Neural cell (in vitro differentiated cells): ENCODE data around the gene PGAP2. TPM values are rescaled to one million over a fixed set of nuclear protein-coding genes. Genes with fewer than 3 reads are reported as not detected.

ENCODE experiments used
- H2AFZ ChIP-seq: fragments of 200-600, 300-800 bp; sonication (generic), shearing (Covaris generic); 2 replicates; pipeline ENCODE4 v1.6.0; 2014; ENCODE audit warnings: low read depth, mild to moderate bottlenecking, antibody characterized with exemption, low read length, moderate library complexity
- H3F3A ChIP-seq: fragments of 200-600 bp; shearing (Covaris generic); 2 replicates; pipeline ENCODE4 v1.6.1; 2016; ENCODE audit warnings: mild to moderate bottlenecking, moderate library complexity, mixed read lengths, antibody characterized with exemption, low read length; ENCODE audit not compliant: insufficient read depth, poor library complexity, severe bottlenecking
- H3K27ac ChIP-seq: fragments of 200-600, 300-800 bp; sonication (generic), shearing (Covaris generic); 2 replicates; pipeline ENCODE4 v1.5.1; 2014; ENCODE audit warnings: mild to moderate bottlenecking, low read length, moderate library complexity
- H3K27me3 ChIP-seq: fragments of 300-800, 200-600 bp; sonication (generic), shearing (Covaris generic); 2 replicates; pipeline ENCODE4 v1.6.0; 2014; ENCODE audit warnings: mild to moderate bottlenecking, low read depth, low read length, moderate library complexity; ENCODE audit not compliant: insufficient read depth
- H3K36me3 ChIP-seq: fragments of 300-800, 200-600 bp; sonication (generic), shearing (Covaris generic); 2 replicates; pipeline ENCODE4 v1.5.1; 2014; ENCODE audit warnings: mild to moderate bottlenecking, antibody characterized with exemption, low read length, moderate library complexity; ENCODE audit not compliant: insufficient read depth
- H3K4me2 ChIP-seq: fragments of 300-800, 200-600 bp; sonication (generic), shearing (Covaris generic); 2 replicates; pipeline ENCODE4 v1.6.0; 2014; ENCODE audit warnings: mild to moderate bottlenecking, low read length
- H3K4me3 ChIP-seq: fragments of 300-800, 200-600 bp; sonication (generic), shearing (Covaris generic); 2 replicates; pipeline ENCODE4 v1.5.1; 2014; ENCODE audit warnings: mild to moderate bottlenecking, low read length, moderate library complexity
- H3K79me2 ChIP-seq: fragments of 200-600 bp; shearing (Covaris generic); replicated peaks from 2 replicates; pipeline ENCODE4 v1.6.0; 2014; ENCODE audit warnings: mild to moderate bottlenecking, low read length, moderate library complexity; ENCODE audit not compliant: insufficient read depth
- H3K9ac ChIP-seq: fragments of 300-800, 200-600 bp; sonication (generic), shearing (Covaris generic); 2 replicates; pipeline ENCODE4 v1.6.1; 2016; ENCODE audit warnings: mild to moderate bottlenecking, low read length, mixed read lengths
- H3K9me2 ChIP-seq: fragments of 200-600 bp; shearing (Covaris generic); 2 replicates; pipeline ENCODE4 v1.6.1; 2016; ENCODE audit warnings: mild to moderate bottlenecking, low read length, mixed read lengths; ENCODE audit not compliant: insufficient read depth
- H3K9me3 ChIP-seq: fragments of 200-600, 300-800 bp; sonication (generic), shearing (Covaris generic); 2 replicates; pipeline ENCODE4 v1.6.1; 2016; ENCODE audit warnings: mild to moderate bottlenecking, mixed run types, low read length, moderate library complexity, mixed read lengths
- H4K20me1 ChIP-seq: fragments of 200-600 bp; shearing (Covaris generic); 2 replicates; pipeline ENCODE4 v1.6.1; 2016; ENCODE audit warnings: mild to moderate bottlenecking, mixed run types; ENCODE audit not compliant: insufficient read depth
- CTCF ChIP-seq: fragments of 450-650 bp; IDR thresholded peaks from 2 replicates; pipeline ENCODE4 v1.5.1; 2014; ENCODE audit warnings: antibody characterized with exemption, mild to moderate bottlenecking, moderate library complexity; ENCODE audit not compliant: poor library complexity, severe bottlenecking
- EP300 ChIP-seq: fragments of 450-650 bp; conservative IDR thresholded peaks from 2 replicates; pipeline ENCODE4 v1.6.1; 2014; ENCODE audit warnings: antibody characterized with exemption, mild to moderate bottlenecking, moderate library complexity; ENCODE audit not compliant: poor library complexity, severe bottlenecking
- EZH2 ChIP-seq: fragments of 200-600, 300-800 bp; shearing (Covaris generic), sonication (generic); IDR thresholded peaks from 2 replicates; pipeline ENCODE4 v1.6.1; 2014; ENCODE audit warnings: antibody characterized with exemption, low read length, borderline replicate concordance, mild to moderate bottlenecking; ENCODE audit not compliant: insufficient read depth, poor library complexity, severe bottlenecking
- MXI1 ChIP-seq: fragments of 450-650 bp; conservative IDR thresholded peaks from 2 replicates; pipeline ENCODE4 v1.6.1; 2014; ENCODE audit warnings: antibody characterized with exemption, mild to moderate bottlenecking; ENCODE audit not compliant: poor library complexity, severe bottlenecking
- POLR2AphosphoS5 ChIP-seq: IDR thresholded peaks from 2 replicates; pipeline ENCODE4 v1.6.1; 2012
- RAD21 ChIP-seq: fragments of 450-650 bp; conservative IDR thresholded peaks from 2 replicates; pipeline ENCODE4 v1.6.1; 2014; ENCODE audit warnings: antibody characterized with exemption, mild to moderate bottlenecking, moderate library complexity
- REST ChIP-seq: IDR thresholded peaks from 2 replicates; pipeline ENCODE4 v1.6.1; 2012; ENCODE audit warnings: borderline replicate concordance
- SMC3 ChIP-seq: fragments of 450-650 bp; conservative IDR thresholded peaks from 2 replicates; pipeline ENCODE4 v1.6.1; 2014; ENCODE audit warnings: antibody characterized with exemption, mild to moderate bottlenecking, moderate library complexity; ENCODE audit not compliant: poor library complexity
- TAF1 ChIP-seq: IDR thresholded peaks from 2 replicates; pipeline ENCODE4 v1.6.1; 2012; ENCODE audit warnings: low read depth
- polyA plus RNA-seq: library from polyadenylated mRNA; depleted of rRNA; stranded (reverse); fragments of >200 nt; gene quantifications from 2 replicates; pipeline ENCODE4 v1.2.3, GENCODE V29; 2014

PGAP2 gene
- polyA plus RNA-seq, 1 donor from 2014 or later: 30.1 TPM

GRCh38 chr11:3854660-3854976, 46.3 kb downstream of the PGAP2 start:
- H3K4me3 ChIP-seq: peak overlapping the region; percentile 91
- TF ChIP-seq EP300 (no peak), SMC3 (no peak), RAD21 (no peak), EZH2 (no peak), MXI1 (no peak), REST (no peak), CTCF (no peak), POLR2AphosphoS5 (no peak), TAF1 (no peak)
- no peaks in the 10 kb centered on the region for H3F3A ChIP-seq
- H3K27ac ChIP-seq: no peak overlapping the region
- H3K9ac ChIP-seq: no peak overlapping the region
- no peak overlapping the region for H2AFZ ChIP-seq
- no peaks in the 10 kb centered on the region for H3K27me3 ChIP-seq
- no peaks in the 10 kb centered on the region for H4K20me1 ChIP-seq
- no peaks in the 10 kb centered on the region for H3K9me3 ChIP-seq
- H3K4me2 ChIP-seq: no peak overlapping the region
- no peaks in the 10 kb centered on the region for H3K36me3 ChIP-seq
- H3K9me2 ChIP-seq: no peaks in the 10 kb centered on the region
- H3K79me2 ChIP-seq: peaks cover 4% of the 10 kb centered on the region

- Histone ChIP-seq H3K79me2 (peaks cover 4% of the 10 kb centered on the region), H2AFZ (peak within 1 kb of the TSS; percentile 80), H3K27me3 (no peaks in the 10 kb centered on the region), H4K20me1 (no peaks in the 10 kb centered on the region), H3K9ac (peak within 1 kb of the TSS; percentile 80), H3K36me3 (no peaks in the 10 kb centered on the region), H3K4me3 (peak within 1 kb of the TSS; percentile 91), H3K9me3 (no peaks in the 10 kb centered on the region), H3K27ac (peak within 1 kb of the TSS; percentile 62), H3F3A (no peaks in the 10 kb centered on the region), H3K4me2 (peak within 1 kb of the TSS; percentile 59), H3K9me2 (no peaks in the 10 kb centered on the region)
- TF ChIP-seq REST: peak; percentile 32
- peak; percentile 92 for TF ChIP-seq SMC3
- peak; percentile 30 for TF ChIP-seq TAF1
- peak; percentile 82 for TF ChIP-seq RAD21
- peak; percentile 88 for TF ChIP-seq POLR2AphosphoS5
- TF ChIP-seq EZH2: no peak
- no peak for TF ChIP-seq EP300
- TF ChIP-seq MXI1: peak; percentile 59
- TF ChIP-seq CTCF: peak; percentile 99
These were observed 46.8 kb downstream of the PGAP2 start, which contains the start of gene STIM1 for GRCh38 chr11:3854977-3855807. TSS of gene STIM1 (plus strand) at chr11:3855664. CDS start at chr11:3856271, 607 bp downstream.
